Superior temporal gyrus (tissue), 1 donor: ENCODE data around the gene TANC1.

Experiments used
- DNase-seq: peaks from one replicate; pipeline ENCODE4 v3.0.0-alpha.2; 2016; ENCODE audit errors: extremely low spot score

The TANC1 gene

DNA sequence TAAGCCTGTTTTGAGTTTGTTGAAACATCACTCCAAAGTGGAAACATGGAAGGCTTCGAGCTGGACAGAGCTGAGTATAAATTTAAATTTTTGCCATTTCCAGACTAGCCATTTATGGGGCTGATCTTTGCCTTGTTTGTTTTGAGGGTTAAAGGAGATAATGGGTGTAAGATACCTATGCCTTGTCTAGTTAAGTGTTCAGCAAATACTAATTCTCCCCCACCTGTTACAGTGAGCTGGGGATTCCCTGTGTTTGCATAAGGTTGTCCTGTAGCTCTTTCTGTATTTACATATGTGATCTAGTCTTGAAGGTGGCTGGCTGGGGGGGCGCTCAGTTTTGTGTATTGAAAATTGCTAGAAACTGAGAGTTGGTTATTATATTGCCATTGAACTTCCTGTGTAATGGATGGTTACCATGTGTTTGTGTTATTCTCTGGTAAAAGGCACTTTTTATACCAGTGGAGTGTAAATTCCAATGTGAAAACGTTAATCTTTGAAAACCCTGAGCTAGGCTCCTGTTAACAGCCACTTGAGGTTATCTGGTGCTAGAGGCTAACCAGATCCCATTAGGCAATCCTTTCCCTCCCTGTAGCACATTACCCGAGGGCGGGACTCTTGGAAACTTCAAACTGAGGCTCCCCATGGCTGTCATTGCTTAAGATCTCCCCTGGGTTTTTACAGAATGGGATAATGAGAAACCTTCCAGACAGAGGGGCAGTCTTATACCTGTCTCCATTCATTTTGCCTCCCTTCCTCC, 26.7 kb downstream of the TANC1 start:
- no peak for DNase-seq

DNA sequence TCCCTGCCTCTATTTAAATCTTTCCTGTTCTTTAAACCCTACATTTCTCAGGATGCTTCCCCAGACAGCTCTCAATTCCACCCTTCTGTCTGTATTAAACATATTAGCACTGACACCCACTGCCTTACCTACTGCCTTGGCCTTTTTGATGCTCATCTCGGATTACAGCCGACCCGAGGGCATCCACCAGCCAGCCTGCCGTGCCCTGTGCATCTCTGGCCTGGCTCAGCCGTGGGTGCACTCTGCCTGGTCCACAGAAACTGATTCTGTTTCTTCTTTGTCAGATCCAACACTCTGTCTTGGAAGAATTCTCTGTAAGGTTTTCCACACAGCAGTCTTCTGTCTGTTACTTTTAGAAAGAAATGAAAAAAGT, 27.2 kb downstream of the TANC1 start:
- no peak for DNase-seq

DNA sequence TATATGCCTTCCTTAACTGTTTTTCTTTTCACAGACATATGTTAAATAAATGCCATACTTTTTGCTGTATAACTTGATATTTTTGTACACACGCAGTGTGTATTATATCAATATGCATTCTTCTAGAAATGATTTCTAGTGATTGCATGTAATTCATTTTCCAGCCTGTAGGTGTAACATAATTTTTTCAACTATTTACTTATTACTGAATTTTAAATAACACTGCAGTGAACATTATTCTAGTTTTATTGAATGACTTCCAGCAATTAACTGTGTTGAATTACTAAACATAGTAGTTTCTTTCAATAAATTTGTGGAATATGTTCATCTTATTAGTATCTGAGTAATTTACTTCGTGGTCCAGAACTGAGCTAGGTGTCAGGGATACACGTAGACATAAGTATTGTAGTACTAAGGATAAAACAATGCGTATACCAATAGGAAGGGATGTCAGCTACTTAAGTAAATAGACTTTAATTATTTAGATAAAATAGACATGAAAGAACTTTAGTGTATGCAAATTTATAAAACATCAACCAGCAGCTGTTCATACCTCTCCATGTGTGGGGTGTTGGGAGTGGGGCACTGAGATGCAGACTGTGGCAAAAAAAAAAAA, 28.0 kb downstream of the TANC1 start:
- DNase-seq, result no peak

DNA sequence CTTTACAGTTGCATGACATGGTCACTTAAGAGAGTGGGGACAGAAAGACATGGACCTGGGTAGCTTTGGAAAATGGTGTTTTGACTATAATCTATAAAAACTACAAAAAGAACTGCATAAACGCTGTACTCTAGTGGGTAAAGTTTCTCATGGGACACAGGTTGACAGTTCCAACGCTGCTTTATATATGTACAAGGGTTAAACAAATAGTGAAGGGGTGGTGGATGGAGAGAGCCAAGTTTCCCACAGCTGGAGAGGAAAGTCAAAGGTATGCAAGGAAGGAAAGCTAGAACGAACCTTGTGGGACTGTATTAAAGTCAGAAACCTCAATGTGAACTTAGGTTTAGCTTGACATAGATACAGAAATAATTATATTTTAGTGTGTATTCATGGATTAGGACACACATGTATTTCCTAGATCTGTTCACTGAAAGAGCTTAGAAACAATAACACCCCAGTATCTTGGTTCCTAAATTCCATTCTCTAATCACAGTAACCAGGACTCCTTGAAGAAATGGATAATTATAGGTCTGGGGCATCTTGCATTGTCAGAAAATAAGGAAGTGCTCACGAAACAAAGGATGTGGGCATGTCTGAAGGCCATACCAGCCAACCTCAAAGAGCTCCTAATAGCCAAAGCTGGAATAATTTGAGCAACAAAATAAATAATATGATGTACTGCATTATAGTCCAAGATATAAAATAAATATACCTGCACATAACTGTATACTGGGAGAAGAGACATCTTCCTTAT, 28.8 kb downstream of the TANC1 start:
- no peak for DNase-seq

DNA sequence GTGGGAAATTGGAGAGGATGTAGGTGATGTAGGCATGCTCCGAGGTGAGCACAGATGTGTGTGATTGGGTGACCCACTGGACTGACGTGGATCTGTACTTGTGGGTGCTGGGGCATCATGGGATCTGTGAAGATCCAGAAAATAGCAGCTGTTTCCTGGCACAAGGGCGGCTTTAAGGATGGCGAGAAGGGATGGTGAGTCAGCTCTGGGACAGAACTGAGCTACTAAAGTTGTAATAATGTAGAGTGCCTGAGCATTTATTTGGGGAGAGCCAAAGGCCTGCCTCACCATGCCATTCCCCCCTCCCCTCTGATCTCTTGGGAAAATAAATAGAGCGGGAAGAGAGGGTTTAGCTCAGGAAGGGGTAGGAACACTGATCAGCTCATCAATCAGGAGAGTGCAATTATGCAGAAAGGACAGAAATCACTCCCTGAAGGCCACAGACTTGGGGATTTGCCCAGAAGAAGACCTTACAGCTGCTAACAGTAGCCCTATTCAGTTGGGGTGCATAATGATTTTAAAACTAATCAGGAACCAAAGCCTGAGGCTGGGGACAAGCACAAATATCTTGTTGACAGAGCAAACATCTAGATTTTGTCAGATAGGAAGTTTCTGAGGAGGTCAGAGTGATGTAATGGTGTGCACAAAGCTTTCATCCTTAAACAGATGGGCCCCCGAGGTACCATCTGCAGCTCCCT, 30.3 kb downstream of the TANC1 start:
- peak; percentile 73 for DNase-seq

DNA sequence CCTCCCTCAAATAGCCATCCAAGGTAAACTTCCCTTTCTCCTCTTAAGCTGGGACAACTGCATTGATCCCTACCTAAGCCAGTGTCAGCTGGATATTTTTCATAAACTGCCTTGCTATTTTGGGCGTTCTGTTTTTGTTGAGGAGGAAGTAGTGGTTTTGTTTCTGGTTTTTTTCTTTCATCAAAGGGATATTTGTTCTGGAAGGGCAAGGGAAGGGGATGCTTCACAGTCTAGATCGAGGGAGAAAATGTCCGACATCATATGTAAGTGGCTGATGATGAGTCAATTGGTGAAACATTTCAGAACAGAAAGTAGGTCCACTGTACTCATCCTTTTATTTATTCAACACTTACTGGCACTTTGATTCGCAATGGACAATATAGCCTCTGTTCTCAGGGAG, 31.0 kb downstream of the TANC1 start:
- peak; percentile 60 for DNase-seq

DNA sequence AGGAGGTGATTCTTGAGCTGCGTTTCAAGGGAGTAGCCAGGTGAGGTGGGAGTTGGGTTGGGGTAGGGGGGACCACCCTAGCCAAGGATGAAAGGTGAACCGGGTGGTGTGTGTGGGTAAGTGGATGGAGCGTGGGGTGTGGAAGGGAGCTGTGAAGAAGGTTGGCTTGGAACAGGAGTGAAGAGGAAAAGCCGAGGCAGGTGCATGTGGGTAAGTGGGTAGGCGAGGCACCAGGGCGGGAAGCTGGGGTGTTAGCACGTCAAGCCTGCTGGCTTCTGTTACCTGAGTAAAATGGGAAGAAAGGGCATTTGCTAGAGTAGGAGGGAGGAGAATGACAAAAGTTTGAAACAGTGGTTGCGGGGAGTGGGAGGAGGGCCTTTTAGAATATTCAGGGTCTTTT, 31.6 kb downstream of the TANC1 start:
- no peak for DNase-seq

DNA sequence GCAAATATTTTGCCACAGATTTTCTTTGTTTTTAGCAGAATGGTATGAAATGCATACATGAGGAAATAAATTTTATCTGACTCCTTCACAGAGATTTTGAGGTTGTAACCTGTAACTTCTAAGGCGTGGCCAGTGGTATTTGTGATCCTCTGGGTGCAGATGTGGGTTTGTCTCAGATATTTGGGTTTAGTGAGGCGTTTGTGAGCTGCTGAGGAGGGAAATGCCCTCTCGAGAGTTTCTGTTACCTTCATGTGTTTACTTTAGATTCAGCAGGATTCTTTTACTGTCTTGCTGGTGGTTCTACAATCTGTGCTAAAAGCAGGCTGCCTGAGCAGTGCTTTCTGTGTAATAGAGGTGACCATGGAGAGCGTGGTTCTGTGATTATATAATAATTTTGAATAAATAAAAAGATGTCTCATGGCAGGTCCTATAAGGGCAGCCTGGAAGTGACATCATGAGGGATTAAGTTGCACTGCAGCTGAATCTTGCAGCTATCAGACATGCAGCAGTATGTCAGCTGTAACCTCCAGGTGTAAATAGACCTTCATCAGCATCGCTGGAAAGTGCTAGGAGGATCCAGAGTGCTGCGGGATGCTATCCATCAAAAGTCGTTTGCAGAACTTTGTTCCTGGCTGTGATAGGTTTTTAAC, 34.1 kb downstream of the TANC1 start:
- DNase-seq, result no peak

DNA sequence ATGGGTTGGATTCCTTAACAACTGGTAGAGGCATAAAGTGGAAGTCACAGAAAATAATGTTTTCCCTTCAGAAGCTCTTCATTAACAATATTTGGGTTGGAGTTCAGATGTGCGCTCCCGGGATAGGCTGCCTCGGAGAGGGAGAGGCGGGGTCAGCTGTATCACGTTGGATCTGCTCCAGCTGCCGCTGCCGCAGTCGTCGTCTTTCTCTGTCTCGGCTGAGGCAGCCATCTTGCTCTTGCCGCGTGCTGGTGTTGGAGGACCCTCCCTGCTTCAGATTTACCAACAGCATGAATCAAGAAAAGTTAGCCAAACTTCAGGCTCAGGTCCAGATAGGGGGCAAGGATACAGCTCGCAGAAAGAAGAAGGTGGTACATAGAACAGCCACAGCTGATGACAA, 35.1 kb downstream of the TANC1 start:
- DNase-seq, result no peak

DNA sequence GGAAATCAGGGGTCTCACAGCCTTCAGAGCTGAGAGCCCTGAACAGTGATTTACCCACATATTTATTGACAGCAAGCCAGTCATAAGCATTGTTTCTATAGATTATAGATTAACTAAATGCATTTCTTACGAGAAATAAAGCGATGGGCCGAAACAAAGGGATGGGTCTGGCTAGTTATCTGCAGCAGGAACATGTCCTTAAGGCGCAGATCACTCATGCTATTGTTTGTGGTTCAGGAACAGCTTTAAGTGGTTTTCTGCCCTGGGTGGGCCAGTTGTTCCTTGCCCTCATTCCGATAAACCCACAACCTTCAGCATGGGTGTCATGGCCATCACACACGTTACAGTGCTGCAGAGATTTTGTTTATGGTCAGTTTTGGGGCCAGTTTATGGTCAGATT, 36.4 kb downstream of the TANC1 start:
- no peak for DNase-seq

DNA sequence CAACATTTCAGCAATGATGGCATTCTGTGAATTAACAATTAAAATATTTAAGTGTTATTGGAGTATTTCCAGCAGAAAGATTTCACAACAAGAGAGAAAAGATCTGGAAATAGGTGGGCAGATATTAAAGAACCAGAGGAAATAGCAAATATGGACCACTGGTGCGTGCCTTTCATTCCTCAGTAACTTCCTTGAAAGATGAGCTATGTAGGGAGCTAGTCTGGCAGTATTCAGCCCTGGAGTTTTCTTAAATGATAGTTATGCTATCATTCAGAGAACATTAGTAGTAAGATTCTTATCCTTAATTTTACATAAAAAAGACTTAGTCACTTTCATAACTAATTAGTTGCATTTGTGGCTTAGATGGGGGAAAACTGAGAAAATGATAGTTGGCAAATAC, 41.5 kb downstream of the TANC1 start:
- DNase-seq, result no peak

DNA sequence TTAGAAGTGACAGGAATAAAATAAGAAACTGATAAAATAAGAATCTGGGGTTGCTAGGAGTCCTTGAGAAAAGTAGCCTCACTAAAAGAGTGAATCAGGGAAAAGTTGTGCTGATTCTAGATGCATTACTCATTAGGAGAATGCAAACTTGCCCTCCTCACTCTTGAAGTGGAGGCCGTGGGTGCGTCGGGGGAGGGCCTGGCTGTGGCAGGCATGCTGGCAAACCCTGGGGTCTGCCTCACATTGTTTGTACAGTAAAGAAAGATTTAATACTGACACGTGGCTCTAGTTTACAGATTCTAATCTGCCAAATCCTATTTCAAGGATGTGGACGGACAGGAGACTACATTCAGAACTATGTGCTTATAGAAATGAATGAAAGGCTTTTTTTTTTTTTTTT, 41.9 kb downstream of the TANC1 start:
- no peak for DNase-seq

DNA sequence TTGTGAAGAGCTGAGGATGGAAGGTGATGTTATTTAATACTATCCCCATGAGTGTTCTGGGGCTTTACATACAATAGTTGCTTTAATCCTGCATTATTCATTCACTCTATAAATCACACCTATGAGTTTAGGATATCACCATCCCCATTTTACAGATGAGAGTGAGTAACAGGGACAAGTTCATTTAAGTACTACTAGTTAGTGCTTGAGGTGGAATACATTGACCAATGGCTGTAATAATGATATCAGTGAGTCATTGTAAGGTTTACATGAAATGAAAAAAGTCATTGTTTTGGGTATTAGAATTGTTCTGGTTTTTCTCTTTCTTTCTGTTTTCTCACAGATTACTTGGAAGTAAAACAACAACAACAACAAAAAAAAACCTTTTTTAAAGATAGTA, 42.5 kb downstream of the TANC1 start:
- DNase-seq, result no peak

DNA sequence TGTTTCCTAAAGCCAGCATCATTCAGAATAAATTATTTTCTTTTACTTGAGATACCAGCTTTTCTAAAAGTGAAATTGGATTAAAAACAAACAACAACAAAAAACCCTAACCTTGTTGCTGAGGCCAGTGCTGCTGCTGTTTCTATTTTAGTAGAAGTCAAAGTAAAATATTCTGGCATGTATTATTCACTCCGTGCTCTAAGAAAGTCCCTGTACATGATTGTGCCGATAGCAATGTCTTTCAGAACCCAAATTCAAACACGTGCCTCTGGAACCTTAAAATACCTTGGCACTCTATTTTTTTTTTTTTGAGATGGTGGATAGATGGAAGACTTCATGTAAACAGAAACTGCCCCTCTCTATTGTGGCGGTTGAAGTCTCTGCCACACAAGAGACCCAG, 43.7 kb downstream of the TANC1 start:
- no peak for DNase-seq

DNA sequence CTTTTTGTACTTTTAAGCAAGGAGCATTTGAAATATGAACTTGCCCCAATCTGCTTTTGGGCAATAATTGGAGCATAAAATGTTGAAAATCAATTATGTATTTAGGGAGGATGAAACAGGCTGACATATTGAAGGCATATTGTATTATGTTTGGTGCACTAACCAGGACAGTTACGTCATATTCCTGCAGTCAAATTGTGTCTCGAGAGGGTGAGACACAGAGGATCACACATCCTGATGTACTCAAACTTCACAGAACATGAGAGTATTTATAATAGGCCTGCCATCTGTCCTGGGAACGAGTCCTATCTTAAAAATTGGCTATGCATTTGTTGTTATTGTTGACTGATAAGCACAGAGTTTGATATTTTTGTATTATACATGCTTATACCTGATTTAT, 44.7 kb downstream of the TANC1 start:
- no peak for DNase-seq

DNA sequence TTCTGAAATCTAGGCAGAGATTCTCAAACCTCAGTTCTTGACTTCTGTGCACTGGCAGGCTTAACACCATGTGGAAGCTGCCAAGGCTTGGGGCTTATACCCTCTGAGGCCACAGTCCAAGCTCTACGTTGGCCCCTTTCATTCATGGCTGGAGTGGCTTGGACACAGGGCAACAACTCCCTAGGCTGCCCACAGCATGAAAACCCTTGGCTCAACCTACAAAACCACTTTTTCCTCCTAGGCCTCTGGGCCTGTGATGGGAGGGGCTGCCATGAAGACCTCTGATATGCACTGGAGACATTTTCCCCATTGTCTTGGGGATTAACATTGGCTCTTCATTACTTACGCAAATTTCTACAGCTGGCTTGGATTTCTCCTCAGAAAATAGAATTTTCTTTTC, 46.7 kb downstream of the TANC1 start:
- no peak for DNase-seq

DNA sequence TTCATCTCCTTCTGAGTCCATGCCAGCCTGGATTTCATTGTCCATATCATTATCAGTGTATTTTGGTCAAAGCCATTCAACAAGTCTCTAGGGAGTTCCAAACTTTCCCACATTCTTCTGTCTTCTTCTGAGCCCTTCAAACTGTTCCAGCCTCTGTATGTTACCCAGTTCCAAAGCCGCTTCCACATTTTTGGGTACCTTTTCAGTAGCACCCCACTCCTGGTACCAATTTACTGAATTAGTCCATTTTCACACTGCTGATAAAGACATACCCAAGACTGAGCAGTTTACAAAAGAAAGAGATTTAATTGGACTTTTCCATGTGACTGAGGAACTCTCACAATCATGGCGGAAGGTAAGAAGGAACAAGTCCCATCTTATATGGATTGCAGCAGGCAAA, 47.4 kb downstream of the TANC1 start:
- DNase-seq, result no peak

DNA sequence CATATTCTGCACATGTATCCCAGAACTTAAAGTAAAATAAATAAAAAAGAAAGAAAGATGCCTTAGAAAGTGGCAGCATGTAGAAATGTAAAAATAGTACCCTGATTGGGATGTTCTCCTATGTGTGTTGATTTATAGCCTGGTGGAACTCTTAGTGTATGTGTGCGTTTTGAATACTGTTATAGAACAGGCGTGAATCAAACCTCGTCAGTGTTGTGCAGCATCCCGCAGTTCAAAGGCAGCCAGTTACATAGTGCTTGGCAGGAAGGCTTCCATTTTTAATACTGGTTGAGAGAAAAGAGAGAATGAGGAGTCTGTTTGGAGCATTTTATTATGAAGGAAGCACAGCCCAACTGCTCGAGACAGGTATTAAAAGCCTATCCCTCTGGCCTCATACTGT, 49.4 kb downstream of the TANC1 start:
- DNase-seq, result no peak

DNA sequence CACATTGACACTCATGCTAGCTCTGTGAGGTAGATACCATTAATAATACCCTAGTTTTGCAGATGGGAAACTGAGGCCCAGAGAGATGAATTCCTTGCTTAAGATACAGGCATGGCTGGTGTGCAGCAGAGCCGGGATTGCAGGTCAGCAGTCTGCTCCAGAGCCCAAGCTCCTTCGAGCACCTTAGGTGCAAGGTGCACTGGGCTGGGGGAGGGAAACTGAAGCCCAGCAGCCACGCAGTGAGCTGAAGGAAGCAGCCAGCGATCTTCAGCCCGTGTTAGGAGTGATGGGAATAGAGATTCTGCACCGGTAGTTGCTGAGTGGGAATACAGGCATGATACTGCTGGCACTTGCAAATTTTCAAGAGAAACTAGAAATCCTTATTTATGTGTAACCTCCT, 50.6 kb downstream of the TANC1 start:
- no peak for DNase-seq

DNA sequence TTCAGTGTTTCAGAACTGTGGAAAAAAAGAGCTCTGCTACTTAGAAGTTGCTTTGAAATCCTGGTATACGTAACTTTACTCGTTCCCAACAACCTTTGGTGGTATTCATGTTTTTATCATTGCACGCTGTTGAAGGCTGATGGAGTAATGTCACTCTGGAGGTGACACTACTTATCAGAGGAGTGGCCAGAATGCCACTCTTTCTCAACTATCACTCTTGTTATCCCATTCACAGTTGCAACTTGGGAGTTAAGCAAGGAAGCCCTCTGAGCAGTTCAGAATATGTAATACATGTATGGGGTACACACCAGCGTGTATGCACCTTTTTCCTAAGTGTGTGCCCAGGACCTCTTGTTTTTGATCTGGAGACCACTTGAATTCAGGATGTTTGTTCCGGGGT, 53.6 kb downstream of the TANC1 start:
- no peak for DNase-seq

DNA sequence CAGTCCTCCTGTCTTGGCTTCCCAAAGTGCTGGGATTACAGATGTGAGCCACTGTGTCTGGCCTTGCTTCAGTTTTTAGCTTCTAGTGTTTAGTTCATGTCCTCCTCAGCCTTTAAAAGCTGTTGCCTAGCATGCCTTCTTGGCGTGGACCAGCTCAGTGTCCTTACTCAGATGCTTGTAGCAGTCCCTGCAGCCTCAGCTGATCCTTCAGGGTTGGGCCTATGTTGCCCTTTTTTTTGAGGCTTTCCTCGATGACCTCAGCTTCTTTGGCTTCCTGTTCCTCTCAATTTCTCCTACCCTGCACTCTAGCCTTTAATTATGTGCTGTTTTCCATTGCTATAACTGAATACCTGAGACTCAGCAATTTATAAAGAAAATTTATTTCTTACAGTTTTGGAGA, 57.7 kb downstream of the TANC1 start:
- DNase-seq, result no peak

DNA sequence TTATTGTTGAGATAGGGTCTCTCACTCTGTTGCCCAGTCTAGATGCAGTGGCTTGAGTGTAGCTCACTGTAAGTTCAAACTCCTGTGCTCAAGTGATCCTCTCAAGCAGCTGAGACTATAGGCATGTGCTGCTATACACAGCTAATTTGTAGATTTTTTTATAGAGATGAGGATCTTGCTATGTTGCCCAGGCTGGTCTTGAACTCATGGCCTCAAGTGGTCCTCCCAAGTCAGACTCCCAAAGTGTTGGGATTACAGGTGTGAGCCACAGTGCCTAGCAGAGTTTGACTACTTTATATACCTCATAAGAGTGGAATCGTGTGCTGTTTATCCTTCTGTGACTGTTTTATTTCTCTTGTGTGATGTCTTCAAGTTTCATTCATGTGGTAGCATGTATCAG, 60.3 kb downstream of the TANC1 start:
- DNase-seq, result no peak
